RWPE2 (cell line): Measurements from ENCODE around the gene TBX20.

ENCODE experiments used
- ATAC-seq: fragments of 200-7000 bp; cut with Tn5 transposase; 3 replicates; pipeline ENCODE4 v1.9.1; 2021; ENCODE audit warnings: low read depth
- DNase-seq: peaks from one replicate; pipeline ENCODE4 v3.0.0-alpha.2; 2020; ENCODE audit warnings: low spot score
- H3K27ac ChIP-seq: fragments of 450-650 bp; 2 replicates; pipeline ENCODE4 v1.5.1; 2017; ENCODE audit warnings: mild to moderate bottlenecking; ENCODE audit not compliant: poor library complexity, severe bottlenecking
- H3K27me3 ChIP-seq: fragments of 250-450 bp; sonication (Bioruptor Pico); 2 replicates; pipeline ENCODE4 v1.5.1; 2021; ENCODE audit warnings: mild to moderate bottlenecking, moderate library complexity; ENCODE audit not compliant: insufficient read depth, poor library complexity, severe bottlenecking
- H3K36me3 ChIP-seq: fragments of 250-450 bp; sonication (Bioruptor Pico); 2 replicates; pipeline ENCODE4 v1.5.1; 2020; ENCODE audit warnings: low read depth, mild to moderate bottlenecking, moderate library complexity
- H3K4me1 ChIP-seq: fragments of 250-450 bp; sonication (Bioruptor Pico); 2 replicates; pipeline ENCODE4 v1.5.1; 2021; ENCODE audit warnings: mild to moderate bottlenecking, moderate library complexity; ENCODE audit not compliant: insufficient read depth, poor library complexity, severe bottlenecking
- H3K4me3 ChIP-seq: fragments of 250-450 bp; sonication (Bioruptor Pico); 2 replicates; pipeline ENCODE4 v1.5.1; 2021; ENCODE audit warnings: mild to moderate bottlenecking, moderate library complexity; ENCODE audit not compliant: severe bottlenecking
- H3K9me3 ChIP-seq: fragments of 250-450 bp; sonication (Bioruptor Pico); 2 replicates; pipeline ENCODE4 v1.5.1; 2021; ENCODE audit warnings: mild to moderate bottlenecking, moderate library complexity; ENCODE audit not compliant: severe bottlenecking
- CTCF ChIP-seq: fragments of 450-650 bp; IDR thresholded peaks from one replicate; pipeline ENCODE4 v1.5.1; 2017; ENCODE audit warnings: mild to moderate bottlenecking, moderate library complexity; ENCODE audit not compliant: poor library complexity, severe bottlenecking

Gene TBX20

GRCh38 chr7:35280902-35281301, 27.0 kb upstream of the TBX20 start:
- no peak for DNase-seq
- no peaks in the 10 kb centered on the region for H3K4me1 ChIP-seq
- no peaks in the 10 kb centered on the region for H3K9me3 ChIP-seq
- ATAC-seq, result no peak
- peaks cover 20% of the 10 kb centered on the region for H3K27me3 ChIP-seq
- TF ChIP-seq CTCF, result no peak
- no peak overlapping the region for H3K27ac ChIP-seq
- no peaks in the 10 kb centered on the region for H3K36me3 ChIP-seq
- no peak overlapping the region for H3K4me3 ChIP-seq

GRCh38 chr7:35277359-35277758, 23.5 kb upstream of the TBX20 start:
- Histone ChIP-seq H3K27me3 (peaks cover 12% of the 10 kb centered on the region), H3K9me3 (no peaks in the 10 kb centered on the region), H3K36me3 (no peaks in the 10 kb centered on the region), H3K4me3 (no peak overlapping the region), H3K4me1 (no peaks in the 10 kb centered on the region), H3K27ac (no peak overlapping the region)
- ATAC-seq (no peak), DNase-seq (no peak)
- TF ChIP-seq CTCF, result no peak

- ATAC-seq, result no peak
- no peaks in the 10 kb centered on the region for H3K9me3 ChIP-seq
- no peak overlapping the region for H3K27ac ChIP-seq
- H3K36me3 ChIP-seq, result no peaks in the 10 kb centered on the region
- H3K4me1 ChIP-seq, result no peaks in the 10 kb centered on the region
- DNase-seq, result no peak
- TF ChIP-seq CTCF, result no peak
- H3K27me3 ChIP-seq, result peaks cover 15% of the 10 kb centered on the region
- H3K4me3 ChIP-seq, result no peak overlapping the region
These were observed 18.3 kb upstream of the TBX20 start for GRCh38 chr7:35272246-35272645.

- Histone ChIP-seq H3K36me3 (no peaks in the 10 kb centered on the region), H3K27ac (no peak overlapping the region), H3K27me3 (peaks cover 21% of the 10 kb centered on the region), H3K4me3 (no peak overlapping the region), H3K4me1 (no peaks in the 10 kb centered on the region), H3K9me3 (no peaks in the 10 kb centered on the region)
- no peak for TF ChIP-seq CTCF
- DNase-seq (no peak), ATAC-seq (no peak)
These were observed 15.1 kb upstream of the TBX20 start for GRCh38 chr7:35268953-35269352.

GRCh38 chr7:35267411-35267810, 13.5 kb upstream of the TBX20 start:
- TF ChIP-seq CTCF, result no peak
- Histone ChIP-seq H3K4me1 (no peaks in the 10 kb centered on the region), H3K9me3 (no peaks in the 10 kb centered on the region), H3K27ac (no peak overlapping the region), H3K27me3 (peaks cover 37% of the 10 kb centered on the region), H3K4me3 (no peak overlapping the region), H3K36me3 (no peaks in the 10 kb centered on the region)
- DNase-seq, result no peak
- ATAC-seq, result no peak
